ENCODE results near the gene SESN3.

DNA sequence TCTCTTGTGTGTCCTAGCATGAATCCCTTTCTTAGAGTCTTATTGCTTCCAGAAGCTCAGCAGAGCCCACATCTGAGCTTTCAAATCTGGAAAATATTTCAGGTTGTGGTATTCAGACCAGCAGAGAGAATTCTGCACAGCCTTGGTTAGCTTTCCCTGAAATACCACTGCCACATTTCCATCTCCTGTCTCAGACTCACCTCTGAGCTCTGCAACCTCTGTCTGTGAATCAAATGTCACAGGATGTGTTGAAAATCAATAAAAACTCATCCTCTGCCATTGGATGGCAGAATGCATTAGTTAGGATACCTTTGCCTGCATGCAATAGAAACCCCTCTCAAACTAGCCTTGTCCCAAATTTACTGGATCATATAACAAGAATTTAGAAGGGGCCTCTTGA, 93.7 kb downstream of the SESN3 start:
- TF ChIP-seq, protein P1, sequence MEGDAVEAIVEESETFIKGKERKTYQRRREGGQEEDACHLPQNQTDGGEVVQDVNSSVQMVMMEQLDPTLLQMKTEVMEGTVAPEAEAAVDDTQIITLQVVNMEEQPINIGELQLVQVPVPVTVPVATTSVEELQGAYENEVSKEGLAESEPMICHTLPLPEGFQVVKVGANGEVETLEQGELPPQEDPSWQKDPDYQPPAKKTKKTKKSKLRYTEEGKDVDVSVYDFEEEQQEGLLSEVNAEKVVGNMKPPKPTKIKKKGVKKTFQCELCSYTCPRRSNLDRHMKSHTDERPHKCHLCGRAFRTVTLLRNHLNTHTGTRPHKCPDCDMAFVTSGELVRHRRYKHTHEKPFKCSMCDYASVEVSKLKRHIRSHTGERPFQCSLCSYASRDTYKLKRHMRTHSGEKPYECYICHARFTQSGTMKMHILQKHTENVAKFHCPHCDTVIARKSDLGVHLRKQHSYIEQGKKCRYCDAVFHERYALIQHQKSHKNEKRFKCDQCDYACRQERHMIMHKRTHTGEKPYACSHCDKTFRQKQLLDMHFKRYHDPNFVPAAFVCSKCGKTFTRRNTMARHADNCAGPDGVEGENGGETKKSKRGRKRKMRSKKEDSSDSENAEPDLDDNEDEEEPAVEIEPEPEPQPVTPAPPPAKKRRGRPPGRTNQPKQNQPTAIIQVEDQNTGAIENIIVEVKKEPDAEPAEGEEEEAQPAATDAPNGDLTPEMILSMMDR (IDR thresholded peaks at IDR 0.05; ENCODE audit: low read depth, low read length, poor library complexity, severe bottlenecking) = no peak
- no peak for TF ChIP-seq EZH2phosphoT487 (IDR thresholded peaks at IDR 0.05; ENCODE audit: borderline replicate concordance, low read length)

All from DOHH2 (cell line).